Kidney epithelial cell (primary cell): Measurements from ENCODE around the gene SALL1. TPM values are rescaled to one million over a fixed set of nuclear protein-coding genes. Genes with fewer than 3 reads are reported as not detected.

Experiments used
- DNase-seq: peaks from one replicate; pipeline ENCODE4 v3.0.0-alpha.2; 2010; ENCODE audit warnings: low read depth
- H3K27me3 ChIP-seq: 2 replicates; pipeline ENCODE4 v1.6.0; 2011; ENCODE audit warnings: low read length; ENCODE audit not compliant: control insufficient read depth, insufficient read depth
- H3K36me3 ChIP-seq: 2 replicates; pipeline ENCODE4 v1.5.1; 2011; ENCODE audit warnings: low read length; ENCODE audit not compliant: control insufficient read depth, insufficient read depth
- H3K4me3 ChIP-seq: 2 replicates; pipeline ENCODE4 v1.5.1; 2011; ENCODE audit warnings: low read depth, mild to moderate bottlenecking, control low read depth, low read length
- CTCF ChIP-seq: IDR thresholded peaks from 2 replicates; pipeline ENCODE4 v1.5.1; 2011; ENCODE audit warnings: mild to moderate bottlenecking, moderate library complexity, low read length, control low read depth, inconsistent platforms; ENCODE audit not compliant: insufficient read depth, poor library complexity, severe bottlenecking
- total RNA-seq: library from RNA; depleted of rRNA; stranded (reverse); fragments of >200 nt; gene quantifications from 2 replicates; pipeline ENCODE4 v1.2.3, GENCODE V29; 2015

SALL1 gene
- total RNA-seq, 1 donor from 2014 or later: 12.3 TPM

- no peak for TF ChIP-seq CTCF
- H3K36me3 ChIP-seq: no peaks in the 10 kb centered on the region
- H3K4me3 ChIP-seq: no peak overlapping the region
- DNase-seq: no peak
- no peaks in the 10 kb centered on the region for H3K27me3 ChIP-seq
Measured at GRCh38 chr16:51180719-51181502, 29.8 kb upstream of the SALL1 start.

GRCh38 chr16:51175081-51175480 is 24.0 kb upstream of the SALL1 start:
- TF ChIP-seq CTCF: no peak
- H3K4me3 ChIP-seq: no peak overlapping the region
- no peak for DNase-seq
- H3K36me3 ChIP-seq: no peaks in the 10 kb centered on the region
- no peaks in the 10 kb centered on the region for H3K27me3 ChIP-seq

DNA sequence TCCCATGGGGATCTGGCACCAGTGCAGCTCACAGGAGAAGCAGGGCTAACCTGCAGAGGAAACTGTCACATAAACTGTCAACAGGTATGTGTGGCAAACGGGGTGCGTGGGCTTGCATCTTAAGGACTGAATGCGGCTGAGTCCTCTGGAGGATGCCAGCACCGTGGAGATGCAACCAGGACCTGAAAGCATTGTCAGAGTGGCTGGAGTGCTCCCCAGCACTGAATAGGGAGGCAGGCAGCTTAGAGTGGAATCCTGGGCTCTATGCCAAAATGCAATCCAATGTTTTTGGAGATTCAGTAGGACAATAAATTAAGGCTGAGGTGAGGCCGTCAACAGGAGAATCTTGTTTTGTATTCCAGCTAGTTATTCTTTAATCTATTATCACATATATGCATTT is 21.3 kb upstream of the SALL1 start:
- Histone ChIP-seq H3K4me3 (no peak overlapping the region), H3K27me3 (no peaks in the 10 kb centered on the region), H3K36me3 (no peaks in the 10 kb centered on the region)
- TF ChIP-seq CTCF: no peak
- no peak for DNase-seq

GRCh38 chr16:51168755-51169154 is 17.7 kb upstream of the SALL1 start:
- no peak for DNase-seq
- Histone ChIP-seq H3K4me3 (no peak overlapping the region), H3K27me3 (no peaks in the 10 kb centered on the region), H3K36me3 (no peaks in the 10 kb centered on the region)
- no peak for TF ChIP-seq CTCF

GRCh38 chr16:51167170-51167895 is 16.3 kb upstream of the SALL1 start:
- no peak for DNase-seq
- H3K27me3 ChIP-seq: no peaks in the 10 kb centered on the region
- H3K4me3 ChIP-seq: no peak overlapping the region
- no peak for TF ChIP-seq CTCF
- no peaks in the 10 kb centered on the region for H3K36me3 ChIP-seq
